ENCODE measurements around the gene GJC2.

Gene GJC2

GRCh38 chr1:228190778-228191177 is 41.0 kb downstream of the GJC2 start:
- DNase-seq (ENCODE audit: insufficient read length, low spot score) (no peak), FAIRE-seq (no peak)
- TF ChIP-seq CTCF (IDR thresholded peaks at IDR 0.05; ENCODE audit: insufficient read depth, missing control alignments), result no peak

GRCh38 chr1:228194436-228194835 is 44.7 kb downstream of the GJC2 start:
- FAIRE-seq, result no peak
- no peak for TF ChIP-seq CTCF (IDR thresholded peaks at IDR 0.05; ENCODE audit: insufficient read depth, missing control alignments)
- no peak for DNase-seq (ENCODE audit: insufficient read length, low spot score)

DNA sequence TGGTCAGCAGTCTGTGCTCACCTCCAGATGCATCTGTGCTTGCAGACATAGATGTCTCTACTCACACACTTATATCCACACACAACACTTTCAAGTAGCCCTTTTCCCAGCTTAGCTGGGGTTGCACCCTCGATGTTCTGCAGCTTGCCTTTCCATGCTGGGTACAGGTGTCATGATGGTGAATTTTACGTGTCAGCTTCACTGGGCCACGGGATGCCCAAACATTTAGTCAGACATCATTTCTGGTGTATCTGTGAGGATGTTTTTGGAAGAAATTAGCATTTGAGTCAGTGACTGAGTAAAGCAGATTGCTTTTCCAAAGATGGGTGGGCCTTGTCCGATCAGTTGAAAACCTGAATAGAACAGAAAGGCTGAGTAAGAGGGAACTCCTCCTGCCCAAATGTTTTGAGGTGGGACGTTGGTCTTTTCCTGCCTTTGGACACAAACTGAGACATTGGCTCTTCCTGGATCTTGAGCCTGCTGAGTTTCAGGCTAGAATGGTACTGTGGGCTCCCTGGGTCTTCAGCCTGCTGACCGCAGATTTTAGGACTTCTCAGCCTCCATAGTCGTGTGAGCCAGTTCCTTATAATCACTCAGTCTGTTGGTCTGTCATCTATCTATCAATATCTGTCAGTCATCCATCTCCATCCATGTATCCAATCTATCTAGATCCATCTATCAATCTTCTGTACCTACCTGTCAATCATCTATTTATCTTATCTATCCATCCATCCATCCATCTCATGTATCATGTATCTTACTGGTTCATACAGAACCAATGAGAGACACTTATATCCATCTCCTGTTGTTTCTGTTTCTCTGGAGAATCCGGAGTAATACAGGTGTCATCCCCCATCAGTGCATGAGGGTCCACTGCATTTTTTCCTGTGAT is 45.4 kb downstream of the GJC2 start:
- DNase-seq (ENCODE audit: insufficient read length, low spot score) (no peak), FAIRE-seq (no peak)
- no peak for TF ChIP-seq CTCF (IDR thresholded peaks at IDR 0.05; ENCODE audit: insufficient read depth, missing control alignments)

- no peak for FAIRE-seq
- DNase-seq (ENCODE audit: insufficient read length, low spot score), result no peak
- no peak for TF ChIP-seq CTCF (IDR thresholded peaks at IDR 0.05; ENCODE audit: insufficient read depth, missing control alignments)
These were observed 47.9 kb downstream of the GJC2 start for GRCh38 chr1:228197555-228198147.

GRCh38 chr1:228198977-228199590 is 49.4 kb downstream of the GJC2 start:
- FAIRE-seq (peak; percentile 16), DNase-seq (ENCODE audit: insufficient read length, low spot score) (no peak)

DNA sequence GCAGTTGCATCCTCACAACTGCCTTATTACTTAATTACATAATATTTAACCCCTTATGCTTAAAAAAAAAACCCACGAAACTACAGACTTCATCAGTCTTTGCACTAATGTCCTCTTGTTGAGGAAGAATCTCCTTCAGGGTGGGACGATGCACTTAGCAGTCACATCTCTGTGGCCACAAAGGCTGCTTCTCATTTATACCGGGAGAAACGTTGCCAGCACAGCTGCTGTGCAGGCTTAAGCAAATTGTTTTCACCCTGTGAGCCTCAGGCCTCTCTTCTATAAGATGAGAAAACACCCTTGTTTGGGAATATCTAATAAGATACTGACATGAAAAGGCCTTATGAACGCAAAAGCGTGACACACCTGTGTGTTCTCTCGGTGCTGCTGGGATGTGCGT is 55.2 kb downstream of the GJC2 start:
- no peak for TF ChIP-seq CTCF (IDR thresholded peaks at IDR 0.05; ENCODE audit: insufficient read depth, missing control alignments)
- DNase-seq (ENCODE audit: insufficient read length, low spot score), result no peak
- FAIRE-seq, result no peak

More at GRCh38 chr1:228198977-228199590, 49.4 kb downstream of the GJC2 start:
- TF ChIP-seq CTCF (IDR thresholded peaks at IDR 0.05; ENCODE audit: insufficient read depth, missing control alignments), result no peak

Measured in D721Med (cell line).